GM18526 (cell line): ENCODE measurements around the gene N4BP2L1.

Source experiments
- POLR2A ChIP-seq: IDR thresholded peaks from 3 replicates; pipeline ENCODE4 v1.6.1; 2011; ENCODE audit not compliant: insufficient read length; ENCODE audit errors: extremely low read depth

The N4BP2L1 gene

GRCh38 chr13:32419862-32420261 lies 8.1 kb downstream of the N4BP2L1 start:
- TF ChIP-seq POLR2A, result no peak

GRCh38 chr13:32417995-32418394 lies 9.9 kb downstream of the N4BP2L1 start:
- TF ChIP-seq POLR2A, result no peak

GRCh38 chr13:32415019-32415418 lies 12.9 kb downstream of the N4BP2L1 start:
- no peak for TF ChIP-seq POLR2A

GRCh38 chr13:32414580-32414979 lies 13.3 kb downstream of the N4BP2L1 start:
- TF ChIP-seq POLR2A, result no peak

GRCh38 chr13:32413284-32413683 lies 14.6 kb downstream of the N4BP2L1 start:
- TF ChIP-seq POLR2A, result no peak

GRCh38 chr13:32409561-32410421 lies 18.1 kb downstream of the N4BP2L1 start:
- no peak for TF ChIP-seq POLR2A

GRCh38 chr13:32409001-32409313 lies 19.0 kb downstream of the N4BP2L1 start:
- TF ChIP-seq POLR2A, result no peak

- TF ChIP-seq POLR2A, result no peak
These were observed 19.5 kb downstream of the N4BP2L1 start for GRCh38 chr13:32408296-32409000.

- TF ChIP-seq POLR2A, result no peak
These were observed 20.1 kb downstream of the N4BP2L1 start for GRCh38 chr13:32407854-32408253.

GRCh38 chr13:32403108-32403507 lies 24.8 kb downstream of the N4BP2L1 start:
- no peak for TF ChIP-seq POLR2A

GRCh38 chr13:32391101-32391619 lies 36.8 kb downstream of the N4BP2L1 start:
- TF ChIP-seq POLR2A, result no peak

- TF ChIP-seq POLR2A, result no peak
These were observed 37.4 kb downstream of the N4BP2L1 start for GRCh38 chr13:32390484-32390883.

- TF ChIP-seq POLR2A, result no peak
These were observed 37.9 kb downstream of the N4BP2L1 start for GRCh38 chr13:32390048-32390447.

- TF ChIP-seq POLR2A, result no peak
These were observed 42.5 kb downstream of the N4BP2L1 start for GRCh38 chr13:32385410-32385809.

GRCh38 chr13:32384702-32385101 lies 43.2 kb downstream of the N4BP2L1 start:
- TF ChIP-seq POLR2A, result no peak

GRCh38 chr13:32383836-32384618 lies 43.9 kb downstream of the N4BP2L1 start:
- TF ChIP-seq POLR2A, result no peak

- no peak for TF ChIP-seq POLR2A
These were observed 46.4 kb downstream of the N4BP2L1 start for GRCh38 chr13:32381539-32381938.
